ENCODE results near the gene PCID2.

DNA sequence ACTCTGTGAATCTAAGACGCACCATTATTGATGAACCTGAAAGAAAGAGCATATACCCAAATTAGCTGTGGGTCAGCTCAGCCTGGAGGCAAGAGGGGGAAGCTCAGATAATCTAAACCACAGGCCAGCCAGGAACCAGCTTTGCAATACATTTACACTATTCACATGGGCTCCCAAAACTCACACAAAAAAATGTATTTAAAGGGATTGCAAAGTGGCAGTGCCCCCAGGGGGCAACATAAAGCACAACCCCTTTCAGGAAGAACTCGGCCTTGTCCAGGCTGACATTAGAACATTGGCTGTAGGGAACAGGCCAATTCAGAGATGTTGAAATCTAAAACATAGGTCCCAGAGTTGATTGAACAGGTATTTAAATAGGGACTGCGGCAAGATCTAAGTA, 53.3 kb downstream of the PCID2 start:
- TF ChIP-seq, protein P1, sequence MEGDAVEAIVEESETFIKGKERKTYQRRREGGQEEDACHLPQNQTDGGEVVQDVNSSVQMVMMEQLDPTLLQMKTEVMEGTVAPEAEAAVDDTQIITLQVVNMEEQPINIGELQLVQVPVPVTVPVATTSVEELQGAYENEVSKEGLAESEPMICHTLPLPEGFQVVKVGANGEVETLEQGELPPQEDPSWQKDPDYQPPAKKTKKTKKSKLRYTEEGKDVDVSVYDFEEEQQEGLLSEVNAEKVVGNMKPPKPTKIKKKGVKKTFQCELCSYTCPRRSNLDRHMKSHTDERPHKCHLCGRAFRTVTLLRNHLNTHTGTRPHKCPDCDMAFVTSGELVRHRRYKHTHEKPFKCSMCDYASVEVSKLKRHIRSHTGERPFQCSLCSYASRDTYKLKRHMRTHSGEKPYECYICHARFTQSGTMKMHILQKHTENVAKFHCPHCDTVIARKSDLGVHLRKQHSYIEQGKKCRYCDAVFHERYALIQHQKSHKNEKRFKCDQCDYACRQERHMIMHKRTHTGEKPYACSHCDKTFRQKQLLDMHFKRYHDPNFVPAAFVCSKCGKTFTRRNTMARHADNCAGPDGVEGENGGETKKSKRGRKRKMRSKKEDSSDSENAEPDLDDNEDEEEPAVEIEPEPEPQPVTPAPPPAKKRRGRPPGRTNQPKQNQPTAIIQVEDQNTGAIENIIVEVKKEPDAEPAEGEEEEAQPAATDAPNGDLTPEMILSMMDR (IDR thresholded peaks at IDR 0.05), result no peak
- TF ChIP-seq POLR2A (IDR thresholded peaks at IDR 0.05), result no peak

Measured in Peyer's patch (tissue), 4 donors.